ENCODE measurements around the gene E2F2.

- TF ChIP-seq CTCF (IDR thresholded peaks at IDR 0.05) (no peak), RXRA (IDR thresholded peaks at IDR 0.05; ENCODE audit: borderline replicate concordance, low read depth) (peak; percentile 59; the same call in 1 of the 2 replicates), MAX (IDR thresholded peaks at IDR 0.05; ENCODE audit: low read depth) (0 out of 2 replicates have a peak, but pooled peaks have one; percentile 38)
Observed at GRCh38 chr1:23555986-23556634, 25.1 kb upstream of the E2F2 start.

Data from SK-N-SH (cell line).